ENCODE data around the gene KIF6.

KIF6 gene

DNA sequence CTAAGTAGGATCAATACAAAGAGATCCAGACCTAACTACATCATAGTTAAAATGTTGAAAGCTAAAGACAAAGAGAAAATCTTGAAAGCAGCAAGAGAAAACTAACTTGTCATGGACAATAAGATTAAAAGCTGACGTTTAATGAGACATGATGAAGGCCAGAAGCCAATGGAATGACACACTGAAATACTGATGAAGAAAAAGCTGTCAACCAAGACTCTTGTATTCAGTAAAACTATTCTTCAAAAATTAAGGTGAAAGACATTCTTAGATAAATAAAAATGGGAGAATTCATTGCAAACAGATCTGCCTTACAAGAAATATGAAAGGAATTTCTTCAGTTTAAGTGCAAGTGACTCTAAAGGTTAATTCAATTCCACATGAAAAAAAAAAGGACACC is 256.8 kb downstream of the KIF6 start:
- Histone ChIP-seq H3K4me3 (replicated peaks; ENCODE audit: insufficient read depth, low read length) (no peak overlapping the region), H3K27me3 (ENCODE audit: insufficient read depth, poor library complexity, severe bottlenecking) (peaks cover under 1% of the 10 kb centered on the region), H3K27ac (replicated peaks) (no peak overlapping the region)
- TF ChIP-seq SPI1 (IDR thresholded peaks at IDR 0.05; ENCODE audit: borderline replicate concordance, low read depth) (no peak), GABPA (IDR thresholded peaks at IDR 0.05; ENCODE audit: low read depth) (no peak), POLR2AphosphoS5 (IDR thresholded peaks at IDR 0.05; ENCODE audit: low read depth) (no peak)
- TF ChIP-seq, protein P1, sequence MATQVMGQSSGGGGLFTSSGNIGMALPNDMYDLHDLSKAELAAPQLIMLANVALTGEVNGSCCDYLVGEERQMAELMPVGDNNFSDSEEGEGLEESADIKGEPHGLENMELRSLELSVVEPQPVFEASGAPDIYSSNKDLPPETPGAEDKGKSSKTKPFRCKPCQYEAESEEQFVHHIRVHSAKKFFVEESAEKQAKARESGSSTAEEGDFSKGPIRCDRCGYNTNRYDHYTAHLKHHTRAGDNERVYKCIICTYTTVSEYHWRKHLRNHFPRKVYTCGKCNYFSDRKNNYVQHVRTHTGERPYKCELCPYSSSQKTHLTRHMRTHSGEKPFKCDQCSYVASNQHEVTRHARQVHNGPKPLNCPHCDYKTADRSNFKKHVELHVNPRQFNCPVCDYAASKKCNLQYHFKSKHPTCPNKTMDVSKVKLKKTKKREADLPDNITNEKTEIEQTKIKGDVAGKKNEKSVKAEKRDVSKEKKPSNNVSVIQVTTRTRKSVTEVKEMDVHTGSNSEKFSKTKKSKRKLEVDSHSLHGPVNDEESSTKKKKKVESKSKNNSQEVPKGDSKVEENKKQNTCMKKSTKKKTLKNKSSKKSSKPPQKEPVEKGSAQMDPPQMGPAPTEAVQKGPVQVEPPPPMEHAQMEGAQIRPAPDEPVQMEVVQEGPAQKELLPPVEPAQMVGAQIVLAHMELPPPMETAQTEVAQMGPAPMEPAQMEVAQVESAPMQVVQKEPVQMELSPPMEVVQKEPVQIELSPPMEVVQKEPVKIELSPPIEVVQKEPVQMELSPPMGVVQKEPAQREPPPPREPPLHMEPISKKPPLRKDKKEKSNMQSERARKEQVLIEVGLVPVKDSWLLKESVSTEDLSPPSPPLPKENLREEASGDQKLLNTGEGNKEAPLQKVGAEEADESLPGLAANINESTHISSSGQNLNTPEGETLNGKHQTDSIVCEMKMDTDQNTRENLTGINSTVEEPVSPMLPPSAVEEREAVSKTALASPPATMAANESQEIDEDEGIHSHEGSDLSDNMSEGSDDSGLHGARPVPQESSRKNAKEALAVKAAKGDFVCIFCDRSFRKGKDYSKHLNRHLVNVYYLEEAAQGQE (IDR thresholded peaks at IDR 0.05; ENCODE audit: insufficient replicate concordance, low read depth), result no peak
- TF ChIP-seq, protein P2, sequence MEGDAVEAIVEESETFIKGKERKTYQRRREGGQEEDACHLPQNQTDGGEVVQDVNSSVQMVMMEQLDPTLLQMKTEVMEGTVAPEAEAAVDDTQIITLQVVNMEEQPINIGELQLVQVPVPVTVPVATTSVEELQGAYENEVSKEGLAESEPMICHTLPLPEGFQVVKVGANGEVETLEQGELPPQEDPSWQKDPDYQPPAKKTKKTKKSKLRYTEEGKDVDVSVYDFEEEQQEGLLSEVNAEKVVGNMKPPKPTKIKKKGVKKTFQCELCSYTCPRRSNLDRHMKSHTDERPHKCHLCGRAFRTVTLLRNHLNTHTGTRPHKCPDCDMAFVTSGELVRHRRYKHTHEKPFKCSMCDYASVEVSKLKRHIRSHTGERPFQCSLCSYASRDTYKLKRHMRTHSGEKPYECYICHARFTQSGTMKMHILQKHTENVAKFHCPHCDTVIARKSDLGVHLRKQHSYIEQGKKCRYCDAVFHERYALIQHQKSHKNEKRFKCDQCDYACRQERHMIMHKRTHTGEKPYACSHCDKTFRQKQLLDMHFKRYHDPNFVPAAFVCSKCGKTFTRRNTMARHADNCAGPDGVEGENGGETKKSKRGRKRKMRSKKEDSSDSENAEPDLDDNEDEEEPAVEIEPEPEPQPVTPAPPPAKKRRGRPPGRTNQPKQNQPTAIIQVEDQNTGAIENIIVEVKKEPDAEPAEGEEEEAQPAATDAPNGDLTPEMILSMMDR (IDR thresholded peaks at IDR 0.05; ENCODE audit: insufficient read depth, low read length), result no peak
- no peak for DNase-seq (ENCODE audit: low read depth in 1 of 2, low spot score in 1 of 2)

DNA sequence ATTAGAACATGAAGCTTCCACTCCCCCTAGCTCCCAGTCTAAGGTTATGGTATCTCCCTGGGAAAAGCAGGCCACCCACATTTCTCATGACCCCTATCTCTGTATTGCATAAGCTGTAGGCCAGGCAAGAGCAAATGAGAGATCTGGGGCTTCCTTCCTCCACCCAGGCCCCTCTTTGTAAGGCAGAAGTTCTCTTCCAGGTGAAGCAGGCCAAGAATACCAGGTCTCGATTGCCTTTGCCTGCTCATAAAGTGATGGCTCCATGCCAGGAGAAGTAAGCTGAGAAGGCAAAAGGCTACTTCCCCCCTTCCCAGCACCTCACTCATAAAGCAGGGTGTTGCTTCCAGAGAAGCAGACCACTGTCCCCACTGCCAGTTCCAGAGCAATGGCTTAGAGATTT is 258.6 kb downstream of the KIF6 start:
- H3K27me3 ChIP-seq (ENCODE audit: insufficient read depth, poor library complexity, severe bottlenecking), result no peaks in the 10 kb centered on the region
- H3K4me3 ChIP-seq (replicated peaks; ENCODE audit: insufficient read depth, low read length), result no peak overlapping the region
- no peak for DNase-seq (ENCODE audit: low read depth in 1 of 2, low spot score in 1 of 2)
- no peak for TF ChIP-seq GABPA (IDR thresholded peaks at IDR 0.05; ENCODE audit: low read depth)
- H3K27ac ChIP-seq (replicated peaks), result no peak overlapping the region

DNA sequence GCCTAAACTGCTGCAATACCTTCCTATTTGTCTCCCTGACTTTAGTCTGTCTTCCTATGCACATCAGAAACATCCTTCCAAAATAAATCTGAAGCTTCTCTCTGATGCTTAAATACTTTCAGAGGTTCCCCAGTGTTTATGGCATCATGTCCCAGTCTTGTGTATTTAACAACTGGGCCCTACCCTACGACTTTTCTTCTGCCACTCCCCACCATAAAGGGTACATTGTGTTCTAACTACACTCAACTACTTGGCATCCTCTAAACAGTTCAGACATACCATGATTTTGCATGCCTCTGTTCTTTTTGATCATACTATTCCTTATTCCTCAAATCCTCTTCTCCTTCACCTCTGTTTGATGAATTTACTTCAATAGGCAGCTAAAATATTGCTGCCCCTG is 259.7 kb downstream of the KIF6 start:
- no peak overlapping the region for H3K27ac ChIP-seq (replicated peaks)
- H3K4me3 ChIP-seq (replicated peaks; ENCODE audit: insufficient read depth, low read length), result no peak overlapping the region
- TF ChIP-seq POLR2AphosphoS5 (IDR thresholded peaks at IDR 0.05; ENCODE audit: low read depth), result no peak
- TF ChIP-seq SPI1 (IDR thresholded peaks at IDR 0.05; ENCODE audit: borderline replicate concordance, low read depth), result no peak
- TF ChIP-seq GABPA (IDR thresholded peaks at IDR 0.05; ENCODE audit: low read depth), result no peak
- TF ChIP-seq, protein P2 (IDR thresholded peaks at IDR 0.05; ENCODE audit: insufficient read depth, low read length), result no peak
- TF ChIP-seq, protein P1 (IDR thresholded peaks at IDR 0.05; ENCODE audit: insufficient replicate concordance, low read depth), result no peak
- no peaks in the 10 kb centered on the region for H3K27me3 ChIP-seq (ENCODE audit: insufficient read depth, poor library complexity, severe bottlenecking)
- DNase-seq (ENCODE audit: low read depth in 1 of 2, low spot score in 1 of 2), result no peak

DNA sequence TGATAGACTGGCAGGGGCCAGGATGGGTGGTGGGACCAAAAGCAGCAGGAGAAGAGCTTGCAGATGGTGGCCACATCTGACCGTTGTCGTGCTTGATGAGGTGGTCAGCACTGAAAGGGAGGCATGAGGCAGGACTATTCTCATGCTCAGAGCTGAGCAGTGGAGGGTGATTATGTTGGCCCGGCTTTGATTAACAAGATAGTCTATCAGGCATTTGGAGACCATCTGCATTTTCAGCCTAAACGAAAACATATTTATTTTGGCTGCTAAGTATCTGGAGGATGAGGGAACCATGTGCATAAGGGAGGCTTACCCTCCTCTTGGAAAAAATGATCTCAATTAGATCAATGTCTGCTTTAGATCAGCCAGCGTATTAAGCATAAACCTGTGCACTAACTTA is 261.1 kb downstream of the KIF6 start:
- TF ChIP-seq, protein P1 (IDR thresholded peaks at IDR 0.05; ENCODE audit: insufficient replicate concordance, low read depth), result no peak
- no peak for TF ChIP-seq GABPA (IDR thresholded peaks at IDR 0.05; ENCODE audit: low read depth)
- TF ChIP-seq SPI1 (IDR thresholded peaks at IDR 0.05; ENCODE audit: borderline replicate concordance, low read depth), result no peak
- no peak for TF ChIP-seq POLR2AphosphoS5 (IDR thresholded peaks at IDR 0.05; ENCODE audit: low read depth)
- TF ChIP-seq, protein P2 (IDR thresholded peaks at IDR 0.05; ENCODE audit: insufficient read depth, low read length), result no peak
- DNase-seq (ENCODE audit: low read depth in 1 of 2, low spot score in 1 of 2), result no peak
- Histone ChIP-seq H3K4me3 (replicated peaks; ENCODE audit: insufficient read depth, low read length) (no peak overlapping the region), H3K27ac (replicated peaks) (no peak overlapping the region), H3K27me3 (ENCODE audit: insufficient read depth, poor library complexity, severe bottlenecking) (no peaks in the 10 kb centered on the region)
